ENCODE data around the gene TMEM163.

TMEM163 gene

GRCh38 chr2:134440336-134440909 lies 278.4 kb downstream of the TMEM163 start:
- H3K4me3 ChIP-seq (ENCODE audit: low read depth, low read length), result no peak overlapping the region
- no peak for TF ChIP-seq CTCF (IDR thresholded peaks at IDR 0.05; ENCODE audit: borderline replicate concordance, insufficient read depth, low read depth, low read length)

- no peak for TF ChIP-seq CTCF (IDR thresholded peaks at IDR 0.05; ENCODE audit: borderline replicate concordance, insufficient read depth, low read depth, low read length)
Observed at GRCh38 chr2:134438371-134438770, 280.4 kb downstream of the TMEM163 start.

GRCh38 chr2:134436706-134437105 lies 282.1 kb downstream of the TMEM163 start:
- TF ChIP-seq CTCF (IDR thresholded peaks at IDR 0.05; ENCODE audit: borderline replicate concordance, insufficient read depth, low read depth, low read length), result no peak
- no peak overlapping the region for H3K4me3 ChIP-seq (ENCODE audit: low read depth, low read length)

More at GRCh38 chr2:134438371-134438770, 280.4 kb downstream of the TMEM163 start:
- no peak overlapping the region for H3K4me3 ChIP-seq (ENCODE audit: low read depth, low read length)

GRCh38 chr2:134435936-134436335 lies 282.9 kb downstream of the TMEM163 start:
- no peak for TF ChIP-seq CTCF (IDR thresholded peaks at IDR 0.05; ENCODE audit: borderline replicate concordance, insufficient read depth, low read depth, low read length)
- H3K4me3 ChIP-seq (ENCODE audit: low read depth, low read length), result no peak overlapping the region

- TF ChIP-seq CTCF (IDR thresholded peaks at IDR 0.05; ENCODE audit: borderline replicate concordance, insufficient read depth, low read depth, low read length), result no peak
- H3K4me3 ChIP-seq (ENCODE audit: low read depth, low read length), result no peak overlapping the region
Observed at GRCh38 chr2:134435505-134435904, 283.3 kb downstream of the TMEM163 start.

GRCh38 chr2:134433979-134434378 lies 284.8 kb downstream of the TMEM163 start:
- TF ChIP-seq CTCF (IDR thresholded peaks at IDR 0.05; ENCODE audit: borderline replicate concordance, insufficient read depth, low read depth, low read length), result no peak
- H3K4me3 ChIP-seq (ENCODE audit: low read depth, low read length), result no peak overlapping the region

GRCh38 chr2:134433469-134433868 lies 285.3 kb downstream of the TMEM163 start:
- no peak overlapping the region for H3K4me3 ChIP-seq (ENCODE audit: low read depth, low read length)
- TF ChIP-seq CTCF (IDR thresholded peaks at IDR 0.05; ENCODE audit: borderline replicate concordance, insufficient read depth, low read depth, low read length), result no peak
